Stimulated activated CD8-positive, alpha-beta memory T cell treated with anti-CD3 and anti-CD28 coated beads, Interleukin-15, amount 100 ng/mL, for 48 hours (primary cell): ENCODE results near the gene MMS19.
"Not testable (repeated sequence)": the region's sequence is repeated elsewhere in the genome, so short reads cannot be mapped to it uniquely, and the experiment has no call there.

ENCODE experiments used
- DNase-seq, 2 donors: peaks; one replicate each; pipeline ENCODE4 v3.0.0-alpha.2; 2020; ENCODE audit warnings: low read depth in 2 of 2

Gene MMS19

DNA sequence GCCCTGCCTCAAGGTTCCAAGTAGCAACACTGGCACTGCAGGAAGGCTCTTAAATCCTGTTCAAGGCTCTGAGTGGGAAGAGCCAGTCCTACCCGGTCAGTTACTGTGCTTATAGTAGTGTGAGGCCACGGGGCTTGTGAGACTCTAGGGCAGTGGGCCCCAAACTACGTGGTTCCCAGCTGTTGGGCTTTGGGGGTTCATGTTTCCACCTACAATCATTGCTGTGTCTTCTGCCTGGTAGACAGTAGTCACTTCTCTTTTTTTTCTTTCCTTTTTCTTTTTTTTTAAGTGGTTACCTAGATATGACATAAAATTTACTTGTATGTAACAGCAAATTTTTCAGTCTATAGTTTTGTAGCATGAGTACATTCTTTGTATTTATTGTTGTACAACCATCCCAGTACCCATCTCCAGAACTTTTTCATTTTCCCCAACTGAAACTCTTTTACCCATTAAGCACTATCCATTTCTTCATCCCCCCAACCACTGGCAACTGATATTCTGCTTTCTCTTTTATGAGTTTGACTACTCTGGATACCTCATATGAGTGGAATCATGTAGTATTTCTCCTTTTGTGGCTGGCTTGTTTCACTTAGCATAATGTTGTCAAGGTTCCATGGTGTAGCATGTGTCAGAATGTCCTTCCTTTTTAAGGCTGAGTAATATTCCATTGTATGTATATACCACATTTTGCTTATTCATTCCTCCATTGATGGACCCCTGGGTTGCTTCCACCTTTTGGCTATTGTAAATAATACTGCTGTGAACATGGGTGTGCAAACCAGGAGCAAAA lies 8.2 kb upstream of the MMS19 start:
- no peak for DNase-seq

GRCh38 chr10:97505152-97505551 lies 6.9 kb upstream of the MMS19 start:
- no peak for DNase-seq

GRCh38 chr10:97503406-97503805 lies 5.2 kb upstream of the MMS19 start:
- no peak for DNase-seq

DNA sequence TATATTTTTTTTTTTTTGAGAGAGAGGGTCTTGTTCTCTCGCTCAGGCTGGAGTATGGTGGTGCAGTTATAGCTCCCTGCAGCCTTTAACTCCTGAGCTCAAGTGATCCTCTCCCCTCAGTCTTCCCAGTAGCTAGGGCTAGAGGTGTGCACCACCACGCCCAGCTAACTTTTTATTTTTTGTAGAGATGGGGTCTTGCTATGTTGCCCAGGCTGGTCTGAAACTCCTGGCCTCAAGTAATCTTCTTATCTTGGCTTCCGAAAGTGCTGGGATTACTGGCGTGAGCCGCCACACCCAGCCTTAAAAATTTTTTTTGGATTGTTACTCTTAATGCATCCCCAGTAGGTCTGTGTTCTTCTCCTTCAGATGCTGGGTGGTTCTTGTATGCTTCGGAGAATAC lies 4.7 kb upstream of the MMS19 start:
- DNase-seq, result no peak

GRCh38 chr10:97500297-97500575 lies 2.0 kb upstream of the MMS19 start:
- DNase-seq, result no peak

- DNase-seq, result no peak
Observed at GRCh38 chr10:97499561-97500296, 1.5 kb upstream of the MMS19 start.

GRCh38 chr10:97498841-97499560 lies 779 bp upstream of the MMS19 start, which contains the start of gene UBTD1:
UBTD1 (plus strand) TSS chr10:97498924; CDS start chr10:97499204, 280 bp downstream.
- DNase-seq, result peak in 1 of 2 donors; percentile 8

GRCh38 chr10:97497572-97498075 lies 598 bp downstream of the MMS19 start:
- peak; percentile 73 to 81 for DNase-seq

- no peak for DNase-seq
Observed at GRCh38 chr10:97494863-97495506, 3.2 kb downstream of the MMS19 start.

- no peak for DNase-seq
Observed at GRCh38 chr10:97494151-97494550, 4.1 kb downstream of the MMS19 start.

GRCh38 chr10:97490592-97490991 lies 7.6 kb downstream of the MMS19 start:
- no peak for DNase-seq

GRCh38 chr10:97485647-97486281 lies 12.5 kb downstream of the MMS19 start:
- no peak for DNase-seq

DNA sequence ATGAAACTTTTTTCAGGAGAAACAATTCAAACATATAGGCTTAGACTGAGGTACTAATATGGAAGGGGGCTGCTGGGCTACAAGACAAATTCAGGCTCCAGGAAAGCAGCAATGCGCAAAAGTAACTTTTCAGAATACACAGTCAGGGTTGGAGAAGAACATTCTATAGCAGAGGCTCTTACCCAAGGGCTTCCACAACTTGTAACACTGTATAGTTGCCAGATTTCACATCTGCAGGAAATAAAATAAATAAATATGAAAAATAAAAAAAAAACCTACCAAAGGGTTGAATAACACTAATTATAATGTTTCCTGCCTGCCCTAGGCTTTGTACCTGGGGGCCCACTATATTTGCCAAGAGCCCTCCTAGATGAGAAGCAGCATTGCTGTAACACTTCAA lies 14.3 kb downstream of the MMS19 start:
- DNase-seq, result no peak

DNA sequence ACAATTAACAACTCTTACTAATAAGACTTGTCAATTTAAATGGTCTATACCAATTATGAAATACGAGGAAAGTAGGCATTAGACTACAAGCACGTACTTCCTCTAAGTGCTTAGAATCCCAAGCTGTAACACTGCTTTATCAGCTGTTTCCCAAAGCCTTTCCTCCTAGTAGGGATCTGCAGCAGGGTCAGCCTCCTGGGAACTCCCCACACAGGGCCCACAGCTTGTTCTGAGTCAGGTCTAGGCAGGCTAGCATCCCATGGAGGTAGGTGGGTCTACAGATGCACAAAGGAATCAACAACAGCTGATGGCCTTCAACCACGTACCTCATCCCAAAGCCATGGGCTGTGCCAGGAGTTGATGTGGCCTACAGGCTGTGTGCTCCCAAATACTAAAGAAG lies 14.7 kb downstream of the MMS19 start:
- no peak for DNase-seq

DNA sequence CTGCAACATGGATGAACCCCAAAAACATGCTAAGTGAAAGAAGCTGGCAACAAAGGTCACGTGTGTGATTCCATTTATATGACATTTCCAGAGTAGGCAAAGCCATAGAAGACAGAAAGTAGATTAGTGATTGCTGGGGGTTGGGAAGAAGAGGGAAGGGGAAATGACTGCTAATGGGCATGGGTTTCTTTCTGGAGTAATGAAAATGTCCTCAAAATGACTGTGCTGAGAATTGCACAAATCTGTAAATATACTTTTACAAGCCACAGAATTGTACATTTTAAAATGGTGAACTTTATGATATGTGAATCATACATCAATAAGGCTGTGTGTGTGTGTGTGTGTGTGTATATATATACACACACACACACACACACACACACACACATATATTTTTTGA lies 15.8 kb downstream of the MMS19 start:
- DNase-seq, result no peak

DNA sequence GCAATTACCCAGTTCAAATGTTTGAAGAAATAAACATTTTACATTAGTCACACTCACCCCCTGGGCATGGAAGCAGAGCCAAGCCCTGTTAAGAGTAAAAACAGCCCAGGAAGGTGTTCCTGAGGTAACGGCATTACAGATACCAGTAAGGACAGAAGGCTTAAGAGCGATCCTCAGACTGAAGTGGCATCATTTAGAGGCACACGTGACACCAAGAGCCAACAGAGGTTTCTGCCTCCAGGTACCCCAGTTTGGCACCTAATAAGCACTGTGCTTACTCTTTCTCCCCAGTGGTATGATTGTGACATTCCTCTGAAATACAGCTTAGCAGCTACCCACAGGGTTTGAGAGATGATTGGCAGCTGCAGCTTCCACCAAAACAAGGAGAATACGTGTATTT lies 17.2 kb downstream of the MMS19 start:
- no peak for DNase-seq

DNA sequence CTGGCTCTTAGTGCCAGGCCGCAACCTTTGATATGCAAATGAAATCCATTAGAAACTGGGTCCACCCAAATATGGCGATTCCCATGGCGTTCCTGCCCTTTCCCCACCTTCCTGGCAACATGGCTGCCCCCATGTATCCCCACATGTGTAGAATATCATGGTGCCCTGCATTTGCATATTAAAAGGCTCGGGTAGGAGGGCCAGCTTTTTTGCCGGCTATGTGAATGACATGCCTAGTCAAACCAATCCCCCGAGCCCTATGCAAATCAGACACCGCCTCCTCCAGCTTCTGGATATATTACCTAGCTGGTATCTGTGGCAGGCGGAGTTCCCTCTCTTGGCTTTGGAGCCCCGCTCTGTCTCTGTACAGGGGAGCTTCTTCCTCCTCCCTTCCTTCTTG lies 18.3 kb downstream of the MMS19 start:
- DNase-seq, result no peak

- not testable (repeated sequence) for DNase-seq
Observed at GRCh38 chr10:97479410-97479809, 18.8 kb downstream of the MMS19 start.

DNA sequence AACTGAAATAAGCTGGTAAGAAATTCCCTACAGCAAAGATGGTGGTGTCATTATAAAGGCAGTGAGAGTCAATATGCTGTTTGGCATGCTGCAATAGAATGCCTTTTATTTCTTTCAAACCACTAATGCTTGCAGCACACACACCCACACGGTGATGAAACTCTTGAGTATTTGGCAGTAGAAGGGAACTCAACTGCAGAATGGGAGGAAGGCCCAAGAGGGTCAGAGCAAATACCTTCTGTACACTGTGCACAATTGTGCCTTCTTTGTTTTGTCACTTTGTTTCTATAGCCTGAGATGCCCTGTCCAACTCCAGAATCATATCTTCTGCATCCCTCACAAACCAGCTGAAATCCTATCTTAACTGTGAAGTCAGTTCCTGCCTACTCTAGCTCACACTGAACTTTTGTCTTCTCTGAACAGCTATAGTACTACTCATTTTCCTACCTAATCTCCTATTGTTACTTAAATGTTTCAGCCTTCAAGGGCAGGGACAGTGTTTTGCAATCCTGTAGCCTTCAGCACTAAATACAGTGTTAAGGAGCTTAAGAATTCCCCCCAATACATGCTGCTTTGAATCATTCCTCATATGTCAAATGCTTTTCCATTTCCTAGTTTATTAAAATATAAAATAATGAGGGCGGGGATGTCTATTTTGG lies 22.2 kb downstream of the MMS19 start:
- no peak for DNase-seq

DNA sequence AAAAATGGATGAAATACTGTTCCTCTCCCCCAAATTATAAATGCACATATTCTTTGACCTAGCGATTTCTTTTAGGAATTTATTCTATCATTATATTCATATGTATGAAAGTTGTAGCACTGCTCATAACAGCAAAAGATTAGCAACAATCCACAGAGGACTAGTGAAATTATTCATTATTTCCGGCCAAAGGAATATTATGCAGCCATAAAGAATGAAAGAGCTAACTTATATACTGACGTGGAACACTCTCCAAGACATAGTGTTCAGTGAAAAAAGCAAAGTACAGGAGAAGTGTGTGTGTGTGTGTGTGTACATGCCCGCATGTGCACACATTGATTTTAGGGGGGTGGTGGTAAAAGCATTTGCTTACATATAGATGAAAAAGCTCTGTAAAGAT lies 23.3 kb downstream of the MMS19 start:
- DNase-seq, result no peak

DNA sequence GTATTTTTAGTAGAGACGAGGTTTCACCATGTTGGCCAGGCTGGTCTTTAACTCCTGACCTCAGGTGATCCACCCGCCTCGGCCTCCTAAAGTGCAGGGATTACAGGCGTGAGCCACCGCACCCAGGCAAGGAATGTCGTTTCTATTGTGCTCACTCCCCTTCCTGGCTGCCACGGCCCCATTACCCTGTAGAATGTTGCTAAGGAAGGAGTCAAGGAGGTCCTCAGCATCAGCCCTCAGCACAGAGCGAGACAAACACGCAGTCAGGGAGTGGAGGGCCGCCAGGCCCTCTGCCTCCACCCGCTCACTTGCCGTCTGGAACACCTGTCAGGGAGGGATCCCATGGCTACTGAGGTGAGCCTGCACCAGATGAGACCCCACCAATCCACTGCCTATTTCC lies 29.4 kb downstream of the MMS19 start:
- not testable (repeated sequence) for DNase-seq
